Endothelial cell of umbilical vein (primary cell): ENCODE data around the gene PALMD. TPM values are rescaled to one million over a fixed set of nuclear protein-coding genes. Genes with fewer than 3 reads are reported as not detected.

Experiments
- BruUV-seq: library from RNA; stranded (reverse); fragments of 400-500 nt; replicated peaks from 2 replicates; lab custom pipeline; 2021; lab: Mats Ljungman, UMichigan
- CTCF ChIA-PET: fragments of 300-600, 350-600 bp; sonication (Branson Sonifier 250); formaldehyde crosslinking; loops from one replicate; lab custom pipeline; 2021; ENCODE audit warnings: antibody characterized with exemption, inconsistent platforms; lab: Charles Lee
- POLR2A ChIA-PET: fragments of 300-600, 350-600 bp; sonication (Branson Sonifier 250); formaldehyde crosslinking; loops from one replicate; lab custom pipeline; 2021; ENCODE audit warnings: antibody characterized with exemption, inconsistent platforms; lab: Charles Lee
- DNase-seq: peaks from one replicate; pipeline ENCODE4 v3.0.0-alpha.2; 2011; ENCODE audit warnings: low read depth, low spot score
- FAIRE-seq: peaks from 2 replicates; lab custom pipeline; 2011; peaks lifted over from hg19 to GRCh38; lab: Jason Lieb, UNC
- H2AFZ ChIP-seq: 2 replicates; pipeline ENCODE4 v1.6.0; 2012; ENCODE audit warnings: low read depth, low read length, control low read depth, inconsistent platforms
- H3K27ac ChIP-seq: 2 replicates; pipeline ENCODE4 v1.5.1; 2011; ENCODE audit warnings: low read depth, mild to moderate bottlenecking, control low read depth, low read length, moderate library complexity; ENCODE audit not compliant: insufficient read depth
- H3K27me3 ChIP-seq, 2 experiments: 2 replicates each; pipeline versions ENCODE4 v1.6.0 to v1.6.1; 2011; ENCODE audit warnings: low read length in 2 of 2, mixed read lengths in 1 of 2; ENCODE audit not compliant: control insufficient read depth in 2 of 2, insufficient read depth in 2 of 2
- H3K36me3 ChIP-seq, 2 experiments: 2 replicates in 1 of 2; 3 replicates in 1 of 2; pipeline ENCODE4 v1.5.1; 2011; ENCODE audit warnings: low read length in 2 of 2, mild to moderate bottlenecking in 1 of 2, moderate library complexity in 1 of 2; ENCODE audit not compliant: control insufficient read depth in 2 of 2, insufficient read depth in 2 of 2; ENCODE audit errors: extremely low read depth in 1 of 2
- H3K4me1 ChIP-seq: 3 replicates; pipeline ENCODE4 v1.5.1; 2011; ENCODE audit warnings: mild to moderate bottlenecking, low read length; ENCODE audit not compliant: control insufficient read depth, insufficient read depth; ENCODE audit errors: extremely low read depth
- H3K4me2 ChIP-seq: 2 replicates; pipeline ENCODE4 v1.6.1; 2011; ENCODE audit warnings: low read length, control low read depth, mixed read lengths; ENCODE audit not compliant: insufficient read depth
- H3K4me3 ChIP-seq, 3 experiments: fragments of 200-600 bp in 1 of 3; sonication (generic), shearing (Covaris generic) in 1 of 3; replicated peaks in 1 of 3; 2 replicates each; pipeline ENCODE4 v1.5.1; 2011 to 2016; ENCODE audit warnings: control low read depth in 3 of 3, low read length in 3 of 3, mild to moderate bottlenecking in 2 of 3, inconsistent platforms in 1 of 3, low read depth in 1 of 3, moderate library complexity in 1 of 3; ENCODE audit not compliant: insufficient read depth in 1 of 3
- H3K79me2 ChIP-seq: 2 replicates; pipeline ENCODE4 v1.6.0; 2012; ENCODE audit warnings: low read length, inconsistent platforms; ENCODE audit not compliant: control insufficient read depth, insufficient read depth
- H3K9ac ChIP-seq: replicated peaks from 2 replicates; pipeline ENCODE3; 2011; ENCODE audit warnings: low read length, control low read depth; ENCODE audit not compliant: insufficient read depth; ENCODE audit errors: extremely low read depth
- H3K9me1 ChIP-seq: replicated peaks from 3 replicates; pipeline ENCODE4 v1.6.0; 2011; ENCODE audit warnings: mild to moderate bottlenecking, low read length; ENCODE audit not compliant: control insufficient read depth, insufficient read depth; ENCODE audit errors: extremely low read depth
- H3K9me3 ChIP-seq: replicated peaks from 2 replicates; pipeline ENCODE4 v1.5.1; 2012; ENCODE audit warnings: low read length, inconsistent platforms; ENCODE audit not compliant: control insufficient read depth, insufficient read depth
- H4K20me1 ChIP-seq: replicated peaks from 2 replicates; pipeline ENCODE3; 2011; ENCODE audit warnings: mild to moderate bottlenecking, low read length; ENCODE audit not compliant: control insufficient read depth, insufficient read depth; ENCODE audit errors: extremely low read depth
- EZH2 ChIP-seq: IDR thresholded peaks from 2 replicates; pipeline ENCODE4 v1.6.1; 2012; ENCODE audit warnings: borderline replicate concordance, low read depth, mild to moderate bottlenecking, moderate library complexity, low read length, inconsistent platforms; ENCODE audit not compliant: severe bottlenecking
- FOS ChIP-seq: IDR thresholded peaks from 2 replicates; pipeline ENCODE4 v1.6.1; 2011; ENCODE audit warnings: mild to moderate bottlenecking, low read length, moderate library complexity, borderline replicate concordance; ENCODE audit not compliant: insufficient read depth
- GATA2 ChIP-seq: IDR thresholded peaks from 2 replicates; pipeline ENCODE4 v1.7.0; 2011; ENCODE audit warnings: low read depth, mild to moderate bottlenecking, moderate library complexity, mixed read lengths, low read length; ENCODE audit not compliant: insufficient read length, insufficient read depth
- JUN ChIP-seq: IDR thresholded peaks from 2 replicates; pipeline ENCODE4 v1.6.1; 2011; ENCODE audit warnings: borderline replicate concordance, low read depth; ENCODE audit not compliant: insufficient read length, insufficient read depth
- MYC ChIP-seq: IDR thresholded peaks from one replicate; pipeline ENCODE4 v1.6.1; 2011; ENCODE audit warnings: mild to moderate bottlenecking, low read depth, low read length
- POLR2A ChIP-seq: IDR thresholded peaks from 2 replicates; pipeline ENCODE4 v1.6.1; 2012; ENCODE audit warnings: low read depth, mild to moderate bottlenecking, control low read depth, low read length
- POLR2AphosphoS5 ChIP-seq: IDR thresholded peaks from 2 replicates; pipeline ENCODE4 v1.6.1; 2012; ENCODE audit warnings: low read depth, mild to moderate bottlenecking, control low read depth, low read length, moderate library complexity; ENCODE audit not compliant: insufficient read depth
- dilution Hi-C: fragments of 300-500 bp; cut with MboI; formaldehyde crosslinking; loops from one replicate; pipeline ENCODE4 v1.15.0; 2019; ENCODE audit warnings: low sequenced_read_pairs; ENCODE audit not compliant: extremely low pct_ligation_motif_present
- intact Hi-C: fragments of 100-400 bp; cut with micrococcal nuclease; formaldehyde crosslinking; loops from one replicate; pipeline ENCODE4 v1.10.0; 2022
- polyA plus RNA-seq, 4 experiments: library from polyadenylated mRNA; depleted of rRNA in 3 of 4; stranded (reverse) in 3 of 4; unstranded in 1 of 4; fragments of >200 nt; gene quantifications; 2 replicates each; pipeline versions ENCODE4 v1.2.1 to v1.2.3, GENCODE V29; 2011 to 2012; ENCODE audit warnings: missing spikeins in 1 of 4
- total RNA-seq: library from RNA; stranded (reverse); gene quantifications from 2 replicates; pipeline ENCODE4 v1.2.3, GENCODE V29; 2021
- TF ChIP-seq, protein P1 (sequence below): IDR thresholded peaks from 2 replicates; pipeline ENCODE4 v1.6.1; 2011; ENCODE audit not compliant: insufficient read depth, insufficient read length
- TF ChIP-seq, protein P2 (sequence below), 2 donors: IDR thresholded peaks; 1 replicate in 1 of 2; 2 replicates in 1 of 2; pipeline ENCODE4 v1.5.1; 2011; ENCODE audit warnings: low read length in 2 of 2, mild to moderate bottlenecking in 2 of 2, moderate library complexity in 2 of 2, control low read depth in 1 of 2, inconsistent platforms in 1 of 2, low read depth in 1 of 2; ENCODE audit not compliant: insufficient read depth in 1 of 2; ENCODE audit errors: extremely low read depth in 1 of 2

Gene PALMD
- total and polyA plus RNA-seq, 2 donors (not counting 3 experiments of a cell fraction or from before 2014, with no cell fraction given), result 52.6 to 137 TPM

- Histone ChIP-seq H3K4me2 (peak overlapping the region; percentile 25), H3K9me3 (no peaks in the 10 kb centered on the region), H2AFZ (peak overlapping the region; percentile 27), H3K79me2 (no peaks in the 10 kb centered on the region), H3K9ac (peak overlapping the region; percentile 4), H4K20me1 (no peaks in the 10 kb centered on the region), H3K4me3 (no peak overlapping the region), H3K27ac (peak overlapping the region; percentile 28), H3K4me1 (peaks cover 57% of the 10 kb centered on the region), H3K9me1 (no peaks in the 10 kb centered on the region), H3K36me3 (no peaks in the 10 kb centered on the region), H3K27me3 (no peaks in the 10 kb centered on the region)
- ChIA-PET CTCF (interaction anchor here (0.6 to 3.0 kb wide), 9 partner anchors 9 to 121 kb away, joined by 3 to 9 read pairs (median 3); no protein-coding TSS in a partner anchor), POLR2A (no interaction called here)
- dilution Hi-C loops (no loop called here), intact Hi-C loops (no loop called here)
- no TSS peak for BruUV-seq
- DNase-seq (peak; percentile 92), FAIRE-seq (peak; percentile 54)
- TF ChIP-seq, protein P1, sequence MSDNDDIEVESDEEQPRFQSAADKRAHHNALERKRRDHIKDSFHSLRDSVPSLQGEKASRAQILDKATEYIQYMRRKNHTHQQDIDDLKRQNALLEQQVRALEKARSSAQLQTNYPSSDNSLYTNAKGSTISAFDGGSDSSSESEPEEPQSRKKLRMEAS, result no peak
- TF ChIP-seq MYC, result no peak
- no peak for TF ChIP-seq POLR2AphosphoS5
- TF ChIP-seq FOS, result no peak
- TF ChIP-seq, protein P2, sequence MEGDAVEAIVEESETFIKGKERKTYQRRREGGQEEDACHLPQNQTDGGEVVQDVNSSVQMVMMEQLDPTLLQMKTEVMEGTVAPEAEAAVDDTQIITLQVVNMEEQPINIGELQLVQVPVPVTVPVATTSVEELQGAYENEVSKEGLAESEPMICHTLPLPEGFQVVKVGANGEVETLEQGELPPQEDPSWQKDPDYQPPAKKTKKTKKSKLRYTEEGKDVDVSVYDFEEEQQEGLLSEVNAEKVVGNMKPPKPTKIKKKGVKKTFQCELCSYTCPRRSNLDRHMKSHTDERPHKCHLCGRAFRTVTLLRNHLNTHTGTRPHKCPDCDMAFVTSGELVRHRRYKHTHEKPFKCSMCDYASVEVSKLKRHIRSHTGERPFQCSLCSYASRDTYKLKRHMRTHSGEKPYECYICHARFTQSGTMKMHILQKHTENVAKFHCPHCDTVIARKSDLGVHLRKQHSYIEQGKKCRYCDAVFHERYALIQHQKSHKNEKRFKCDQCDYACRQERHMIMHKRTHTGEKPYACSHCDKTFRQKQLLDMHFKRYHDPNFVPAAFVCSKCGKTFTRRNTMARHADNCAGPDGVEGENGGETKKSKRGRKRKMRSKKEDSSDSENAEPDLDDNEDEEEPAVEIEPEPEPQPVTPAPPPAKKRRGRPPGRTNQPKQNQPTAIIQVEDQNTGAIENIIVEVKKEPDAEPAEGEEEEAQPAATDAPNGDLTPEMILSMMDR (IDR thresholded peaks at IDR 0.05; ENCODE audit: extremely low read depth in 1 of 2, insufficient read depth in 1 of 2, low read depth in 1 of 2, low read length in 2 of 2), result no peak
- no peak for TF ChIP-seq JUN
- no peak for TF ChIP-seq POLR2A
- TF ChIP-seq GATA2, result no peak
- no peak for TF ChIP-seq EZH2
These were observed 43.4 kb upstream of the PALMD start for GRCh38 chr1:99602404-99602969.
